Common myeloid progenitor, CD34-positive (primary cell): ENCODE data around the gene DCTD.

Source experiments
- CTCF ChIA-PET: fragments of 350-600 bp; sonication (Branson Sonifier 250); formaldehyde crosslinking; loops from one replicate; lab custom pipeline; 2021; ENCODE audit warnings: antibody characterized with exemption; lab: Charles Lee
- POLR2A ChIA-PET: fragments of 350-600 bp; sonication (Branson Sonifier 250); formaldehyde crosslinking; loops from one replicate; lab custom pipeline; 2021; ENCODE audit warnings: antibody characterized with exemption; lab: Charles Lee
- DNase-seq, 3 donors: peaks; one replicate each; pipeline versions ENCODE4 v3.0.0 to v3.0.0-alpha.2; 2013
- H3K27ac ChIP-seq, 2 experiments: 1 replicate in 1 of 2; 2 replicates in 1 of 2; pipeline ENCODE4 v1.7.0; 2013; ENCODE audit warnings: inconsistent platforms in 2 of 2, low read length in 2 of 2, mild to moderate bottlenecking in 2 of 2, low read depth in 1 of 2, moderate library complexity in 1 of 2; ENCODE audit not compliant: severe bottlenecking in 2 of 2, insufficient read depth in 1 of 2, poor library complexity in 1 of 2
- H3K27me3 ChIP-seq, 5 experiments: replicated peaks in 2 of 5; 1 replicate in 3 of 5; 2 replicates in 2 of 5; pipeline versions ENCODE4 v1.6.1 to v1.7.0; 2013; ENCODE audit warnings: low read length in 4 of 5, mild to moderate bottlenecking in 2 of 5, moderate library complexity in 2 of 5, inconsistent platforms in 1 of 5; ENCODE audit not compliant: insufficient read depth in 5 of 5, control insufficient read depth in 4 of 5
- H3K36me3 ChIP-seq, 4 experiments: 1 replicate in 2 of 4; 2 replicates in 2 of 4; pipeline versions ENCODE4 v1.6.1 to v1.7.0; 2013; ENCODE audit warnings: low read length in 3 of 4, control low read depth in 1 of 4, mild to moderate bottlenecking in 1 of 4; ENCODE audit not compliant: control insufficient read depth in 4 of 4, insufficient read depth in 4 of 4
- H3K4me1 ChIP-seq, 4 experiments: 1 replicate in 3 of 4; 2 replicates in 1 of 4; pipeline versions ENCODE4 v1.6.1 to v1.7.1; 2013; ENCODE audit warnings: low read length in 3 of 4, mild to moderate bottlenecking in 3 of 4, control low read depth in 1 of 4, inconsistent platforms in 1 of 4, moderate library complexity in 1 of 4; ENCODE audit not compliant: control insufficient read depth in 4 of 4, insufficient read depth in 4 of 4; ENCODE audit errors: control extremely low read depth in 1 of 4
- H3K4me3 ChIP-seq, 7 experiments: 1 replicate in 4 of 7; 2 replicates in 3 of 7; pipeline versions ENCODE4 v1.5.1 to v1.7.0; 2013; ENCODE audit warnings: mild to moderate bottlenecking in 7 of 7, low read length in 6 of 7, moderate library complexity in 6 of 7, inconsistent platforms in 2 of 7, low read depth in 2 of 7, control low read depth in 1 of 7; ENCODE audit not compliant: insufficient read depth in 4 of 7, control insufficient read depth in 1 of 7; ENCODE audit errors: extremely low read depth in 1 of 7
- H3K9me3 ChIP-seq, 5 experiments: 1 replicate in 4 of 5; 2 replicates in 1 of 5; pipeline versions ENCODE4 v1.6.1 to v1.7.1; 2013; ENCODE audit warnings: low read length in 4 of 5, mild to moderate bottlenecking in 2 of 5, inconsistent platforms in 1 of 5, low read depth in 1 of 5, moderate library complexity in 1 of 5; ENCODE audit not compliant: control insufficient read depth in 4 of 5, insufficient read depth in 2 of 5; ENCODE audit errors: control extremely low read depth in 1 of 5
- WGBS: methylation state at CpG from one replicate; pipeline ENCODE4 v1.1.5; 2013; ENCODE audit not compliant: insufficient coverage; 5-methylcytosine and 5-hydroxymethylcytosine counted together

The DCTD gene

GRCh38 chr4:182886205-182886604 is 31.0 kb downstream of the DCTD start:
- peaks cover 28 to 83% (median 58%) of the 10 kb centered on the region in 4 experiments for H3K36me3 ChIP-seq
- no peak for DNase-seq
- peaks cover 0 to 23% (median 15%) of the 10 kb centered on the region in 5 experiments for H3K9me3 ChIP-seq
- POLR2A ChIA-PET, result no interaction called here
- no peak overlapping the region for H3K4me3 ChIP-seq
- no peak overlapping the region for H3K27ac ChIP-seq
- H3K27me3 ChIP-seq, result no peaks in the 10 kb centered on the region
- CTCF ChIA-PET, result no interaction called here
- 97% methylated on average over 4 of the region's 6 CpGs for WGBS
- no peaks in the 10 kb centered on the region for H3K4me1 ChIP-seq

- Histone ChIP-seq H3K27ac (no peak overlapping the region), H3K36me3 (peaks cover 29 to 80% (median 56%) of the 10 kb centered on the region in 4 experiments), H3K27me3 (no peaks in the 10 kb centered on the region), H3K4me3 (no peak overlapping the region), H3K9me3 (peaks cover 0 to 23% (median 15%) of the 10 kb centered on the region in 5 experiments), H3K4me1 (no peaks in the 10 kb centered on the region)
- WGBS, result 90% methylated on average over 3 of the region's 3 CpGs
- ChIA-PET POLR2A (no interaction called here), CTCF (no interaction called here)
- no peak for DNase-seq
Observed at GRCh38 chr4:182885738-182886077, 31.5 kb downstream of the DCTD start.

- no peaks in the 10 kb centered on the region for H3K27me3 ChIP-seq
- H3K4me3 ChIP-seq, result no peak overlapping the region
- WGBS, result 86% methylated on average over 1 of the region's 3 CpGs
- H3K36me3 ChIP-seq, result peaks cover 29 to 77% (median 52%) of the 10 kb centered on the region in 4 experiments
- H3K9me3 ChIP-seq, result peaks cover 0 to 23% (median 15%) of the 10 kb centered on the region in 5 experiments
- no peak for DNase-seq
- no peaks in the 10 kb centered on the region for H3K4me1 ChIP-seq
- ChIA-PET CTCF (no interaction called here), POLR2A (no interaction called here)
- H3K27ac ChIP-seq, result no peak overlapping the region
Observed at GRCh38 chr4:182885022-182885737, 32.0 kb downstream of the DCTD start.

GRCh38 chr4:182884040-182884439 is 33.1 kb downstream of the DCTD start:
- ChIA-PET CTCF (interaction anchor here (0.6 to 2.3 kb wide), 3 partner anchors 8 to 719 kb away, joined by 3 to 9 read pairs (median 3); no protein-coding TSS in a partner anchor), POLR2A (no interaction called here)
- Histone ChIP-seq H3K4me3 (no peak overlapping the region), H3K9me3 (peaks cover 0 to 23% (median 15%) of the 10 kb centered on the region in 5 experiments), H3K4me1 (peaks cover 0 to 1% (median under 1%) of the 10 kb centered on the region in 4 experiments), H3K27me3 (no peaks in the 10 kb centered on the region), H3K36me3 (peaks cover 20 to 69% (median 45%) of the 10 kb centered on the region in 4 experiments), H3K27ac (no peak overlapping the region)
- DNase-seq, result no peak
- 100% methylated on average over 1 of the region's 3 CpGs for WGBS

GRCh38 chr4:182883351-182883750 is 33.8 kb downstream of the DCTD start:
- ChIA-PET CTCF (interaction anchor here (0.6 to 2.3 kb wide), 3 partner anchors 9 to 719 kb away, joined by 3 to 9 read pairs (median 3); no protein-coding TSS in a partner anchor), POLR2A (no interaction called here)
- 95% methylated on average over 8 of the region's 8 CpGs for WGBS
- no peak for DNase-seq
- Histone ChIP-seq H3K4me1 (peaks cover 0 to 8% (median 7%) of the 10 kb centered on the region in 4 experiments), H3K36me3 (peaks cover 18 to 65% (median 40%) of the 10 kb centered on the region in 4 experiments), H3K27ac (no peak overlapping the region), H3K4me3 (no peak overlapping the region), H3K27me3 (no peaks in the 10 kb centered on the region), H3K9me3 (peaks cover 0 to 23% (median 15%) of the 10 kb centered on the region in 5 experiments)

GRCh38 chr4:182881914-182882313 is 35.3 kb downstream of the DCTD start:
- CTCF ChIA-PET, result interaction anchor here (1.2 to 2.3 kb wide), 2 partner anchors 10 to 18 kb away, joined by 3 to 9 read pairs; no protein-coding TSS in a partner anchor
- POLR2A ChIA-PET, result no interaction called here
- 100% methylated on average over 16 of the region's 16 CpGs for WGBS

More at GRCh38 chr4:182881914-182882313, 35.3 kb downstream of the DCTD start:
- Histone ChIP-seq H3K4me1 (peaks cover 6 to 19% (median 16%) of the 10 kb centered on the region in 4 experiments), H3K4me3 (no peak overlapping the region), H3K36me3 (peaks cover 11 to 55% (median 29%) of the 10 kb centered on the region in 4 experiments), H3K27me3 (no peaks in the 10 kb centered on the region), H3K9me3 (peaks cover 0 to 23% (median 15%) of the 10 kb centered on the region in 5 experiments), H3K27ac (no peak overlapping the region)
- DNase-seq, result no peak
